DND-41 (cell line): ENCODE data around the gene LRRC10B.

ENCODE experiments used
- EZH2 ChIP-seq: IDR thresholded peaks from 3 replicates; pipeline ENCODE4 v1.6.1; 2012; ENCODE audit warnings: borderline replicate concordance, low read depth, mild to moderate bottlenecking, moderate library complexity, low read length, inconsistent platforms; ENCODE audit not compliant: severe bottlenecking
- TF ChIP-seq, protein P1 (sequence below): IDR thresholded peaks from 2 replicates; pipeline ENCODE4 v1.5.1; 2012; ENCODE audit warnings: borderline replicate concordance, low read length, moderate library complexity, mild to moderate bottlenecking; ENCODE audit not compliant: poor library complexity, severe bottlenecking; ENCODE audit errors: extremely low read depth

DNA sequence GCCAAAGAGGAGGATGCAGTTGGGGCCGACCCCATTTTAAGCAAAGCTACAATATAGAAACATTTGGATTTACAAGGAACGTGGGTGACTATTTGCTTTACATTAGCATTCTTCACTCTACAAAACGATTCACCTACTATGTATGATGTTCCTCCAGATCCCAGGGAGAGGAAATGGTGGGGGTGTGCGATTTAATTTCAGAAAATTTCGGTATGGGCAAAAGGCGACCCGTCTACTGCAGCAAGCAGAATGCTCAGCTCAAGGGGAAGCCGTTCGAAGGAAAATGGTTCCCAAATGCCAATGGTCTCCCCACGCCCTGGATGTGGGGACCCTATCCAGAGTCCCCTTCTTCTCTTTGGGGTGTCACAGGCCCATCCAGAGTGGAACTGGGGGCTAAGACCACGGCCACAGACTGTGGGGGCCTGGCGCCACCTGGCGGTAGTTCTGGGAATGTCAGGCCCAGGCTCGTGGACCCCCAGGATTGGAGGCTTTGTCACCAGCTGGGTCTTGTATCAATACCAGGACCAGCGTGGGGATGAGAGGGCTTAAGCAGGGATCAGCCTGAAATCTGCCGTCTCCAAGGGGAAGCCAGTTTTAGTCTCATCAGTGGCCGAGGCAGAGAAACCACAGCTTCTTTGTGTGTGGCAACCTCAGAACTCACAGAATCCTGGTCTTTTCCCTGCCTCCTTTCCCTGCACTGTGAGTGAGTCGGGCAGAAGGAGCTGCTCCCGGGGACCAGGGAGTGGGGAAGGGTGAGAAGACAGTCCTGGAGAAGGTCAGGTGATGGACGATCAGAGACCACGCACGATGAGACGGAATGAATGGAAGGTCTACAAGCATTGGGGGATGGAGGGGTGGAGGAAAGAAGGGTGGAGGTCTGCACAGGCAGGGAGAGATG lies 8.4 kb downstream of the LRRC10B start:
- TF ChIP-seq, protein P1, sequence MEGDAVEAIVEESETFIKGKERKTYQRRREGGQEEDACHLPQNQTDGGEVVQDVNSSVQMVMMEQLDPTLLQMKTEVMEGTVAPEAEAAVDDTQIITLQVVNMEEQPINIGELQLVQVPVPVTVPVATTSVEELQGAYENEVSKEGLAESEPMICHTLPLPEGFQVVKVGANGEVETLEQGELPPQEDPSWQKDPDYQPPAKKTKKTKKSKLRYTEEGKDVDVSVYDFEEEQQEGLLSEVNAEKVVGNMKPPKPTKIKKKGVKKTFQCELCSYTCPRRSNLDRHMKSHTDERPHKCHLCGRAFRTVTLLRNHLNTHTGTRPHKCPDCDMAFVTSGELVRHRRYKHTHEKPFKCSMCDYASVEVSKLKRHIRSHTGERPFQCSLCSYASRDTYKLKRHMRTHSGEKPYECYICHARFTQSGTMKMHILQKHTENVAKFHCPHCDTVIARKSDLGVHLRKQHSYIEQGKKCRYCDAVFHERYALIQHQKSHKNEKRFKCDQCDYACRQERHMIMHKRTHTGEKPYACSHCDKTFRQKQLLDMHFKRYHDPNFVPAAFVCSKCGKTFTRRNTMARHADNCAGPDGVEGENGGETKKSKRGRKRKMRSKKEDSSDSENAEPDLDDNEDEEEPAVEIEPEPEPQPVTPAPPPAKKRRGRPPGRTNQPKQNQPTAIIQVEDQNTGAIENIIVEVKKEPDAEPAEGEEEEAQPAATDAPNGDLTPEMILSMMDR: peak; percentile 98
- TF ChIP-seq EZH2: no peak
